ENCODE data around the gene EPHB6.

- TF ChIP-seq, protein P1, sequence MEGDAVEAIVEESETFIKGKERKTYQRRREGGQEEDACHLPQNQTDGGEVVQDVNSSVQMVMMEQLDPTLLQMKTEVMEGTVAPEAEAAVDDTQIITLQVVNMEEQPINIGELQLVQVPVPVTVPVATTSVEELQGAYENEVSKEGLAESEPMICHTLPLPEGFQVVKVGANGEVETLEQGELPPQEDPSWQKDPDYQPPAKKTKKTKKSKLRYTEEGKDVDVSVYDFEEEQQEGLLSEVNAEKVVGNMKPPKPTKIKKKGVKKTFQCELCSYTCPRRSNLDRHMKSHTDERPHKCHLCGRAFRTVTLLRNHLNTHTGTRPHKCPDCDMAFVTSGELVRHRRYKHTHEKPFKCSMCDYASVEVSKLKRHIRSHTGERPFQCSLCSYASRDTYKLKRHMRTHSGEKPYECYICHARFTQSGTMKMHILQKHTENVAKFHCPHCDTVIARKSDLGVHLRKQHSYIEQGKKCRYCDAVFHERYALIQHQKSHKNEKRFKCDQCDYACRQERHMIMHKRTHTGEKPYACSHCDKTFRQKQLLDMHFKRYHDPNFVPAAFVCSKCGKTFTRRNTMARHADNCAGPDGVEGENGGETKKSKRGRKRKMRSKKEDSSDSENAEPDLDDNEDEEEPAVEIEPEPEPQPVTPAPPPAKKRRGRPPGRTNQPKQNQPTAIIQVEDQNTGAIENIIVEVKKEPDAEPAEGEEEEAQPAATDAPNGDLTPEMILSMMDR (IDR thresholded peaks at IDR 0.05) = no peak
- TF ChIP-seq POLR2A (IDR thresholded peaks at IDR 0.05) = no peak
Observed at GRCh38 chr7:142814451-142814850, 40.4 kb upstream of the EPHB6 start.
